Mesothelial cell of epicardium (in vitro differentiated cells): ENCODE measurements around the gene RAD51B. TPM values are rescaled to one million over a fixed set of nuclear protein-coding genes. Genes with fewer than 3 reads are reported as not detected.

ENCODE experiments used
- DNase-seq, 2 experiments: peaks; one replicate each; pipeline ENCODE4 v3.0.0; 2021; ENCODE audit warnings: low spot score in 2 of 2; ENCODE audit not compliant: unreplicated experiment in 2 of 2
- H3K27ac Mint-ChIP-seq: 2 replicates; pipeline ENCODE4 v1.8.0; 2021; ENCODE audit warnings: mixed read lengths
- H3K27me3 Mint-ChIP-seq: 2 replicates; pipeline ENCODE4 v1.8.0; 2021; ENCODE audit warnings: low read depth, mixed read lengths
- H3K36me3 Mint-ChIP-seq: 2 replicates; pipeline ENCODE4 v1.8.0; 2021; ENCODE audit warnings: mixed read lengths
- H3K4me1 Mint-ChIP-seq: 2 replicates; pipeline ENCODE4 v1.8.0; 2021; ENCODE audit warnings: mixed read lengths
- H3K4me3 Mint-ChIP-seq: 2 replicates; pipeline ENCODE4 v1.8.0; 2021; ENCODE audit warnings: mild to moderate bottlenecking, moderate library complexity, mixed read lengths
- H3K9me3 Mint-ChIP-seq: 2 replicates; pipeline ENCODE4 v1.8.0; 2021; ENCODE audit warnings: mixed read lengths
- CTCF ChIP-seq: fragments of 200-600 bp; sonication (generic); IDR thresholded peaks from one replicate; pipeline ENCODE4 v1.5.0; 2021; ENCODE audit warnings: antibody characterized with exemption; ENCODE audit not compliant: unreplicated experiment
- total RNA-seq: library from RNA; stranded (reverse); gene quantifications from 3 replicates; pipeline ENCODE4 v1.2.1, GENCODE V29; 2021

RAD51B gene
- total RNA-seq, 1 donor from 2014 or later = 34.7 TPM

DNA sequence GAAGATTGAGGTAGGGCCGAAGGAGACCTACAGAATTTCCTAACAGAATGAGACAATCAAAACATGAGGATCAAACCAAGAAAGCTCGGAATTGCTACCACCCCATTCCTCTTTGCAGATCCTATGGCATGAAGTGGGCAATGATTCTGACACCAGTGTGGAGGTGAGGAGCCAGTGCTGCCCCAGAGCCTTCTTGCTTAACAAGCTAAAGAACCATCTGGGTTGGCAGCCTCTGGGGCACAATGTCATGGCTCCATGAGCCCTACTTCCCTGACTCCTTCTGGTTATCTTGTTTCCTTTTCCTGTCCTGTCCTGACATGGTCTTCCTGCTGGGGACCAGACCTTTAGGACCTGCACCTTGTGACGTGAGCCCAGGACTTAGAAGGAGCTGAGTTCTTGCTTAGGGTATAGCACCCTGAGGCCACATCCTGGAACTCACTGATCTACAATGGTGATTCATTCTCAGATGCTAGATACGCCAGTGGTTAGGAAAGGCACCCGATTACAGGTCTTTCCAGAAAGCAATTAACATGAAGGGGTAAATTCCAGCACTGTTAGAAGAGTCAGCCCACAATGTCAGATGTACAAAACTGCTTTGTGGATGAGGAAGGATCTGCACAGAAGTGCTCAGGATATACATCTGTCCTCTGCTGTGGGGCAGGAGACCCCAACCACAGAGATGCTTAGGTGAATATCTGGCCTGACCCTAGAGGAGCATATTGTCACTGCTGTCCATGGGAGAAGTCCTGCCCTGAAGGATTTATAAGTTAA lies 649.0 kb downstream of the RAD51B start:
- DNase-seq = no peak
- Mint-ChIP-seq H3K27ac (peak overlapping the region; percentile 14), H3K9me3 (peaks cover 5% of the 10 kb centered on the region), H3K27me3 (no peaks in the 10 kb centered on the region), H3K4me1 (peaks cover 57% of the 10 kb centered on the region), H3K36me3 (no peaks in the 10 kb centered on the region), H3K4me3 (no peak overlapping the region)
- TF ChIP-seq CTCF = no peak

GRCh38 chr14:68469208-68469713 lies 649.7 kb downstream of the RAD51B start:
- Mint-ChIP-seq H3K9me3 (peaks cover under 1% of the 10 kb centered on the region), H3K27ac (no peak overlapping the region), H3K36me3 (no peaks in the 10 kb centered on the region), H3K4me1 (peaks cover 60% of the 10 kb centered on the region), H3K27me3 (no peaks in the 10 kb centered on the region), H3K4me3 (no peak overlapping the region)
- no peak for TF ChIP-seq CTCF
- DNase-seq = no peak

- H3K27me3 Mint-ChIP-seq = no peaks in the 10 kb centered on the region
- H3K4me3 Mint-ChIP-seq = no peak overlapping the region
- peaks cover 57% of the 10 kb centered on the region for H3K4me1 Mint-ChIP-seq
- no peak for TF ChIP-seq CTCF
- no peaks in the 10 kb centered on the region for H3K36me3 Mint-ChIP-seq
- H3K27ac Mint-ChIP-seq = no peak overlapping the region
- no peak for DNase-seq
- H3K9me3 Mint-ChIP-seq = no peaks in the 10 kb centered on the region
Observed at GRCh38 chr14:68470361-68470760, 650.8 kb downstream of the RAD51B start.

GRCh38 chr14:68471029-68471963 lies 651.7 kb downstream of the RAD51B start:
- Mint-ChIP-seq H3K36me3 (no peaks in the 10 kb centered on the region), H3K4me3 (no peak overlapping the region), H3K27me3 (no peaks in the 10 kb centered on the region), H3K27ac (no peak overlapping the region), H3K9me3 (no peaks in the 10 kb centered on the region), H3K4me1 (peaks cover 59% of the 10 kb centered on the region)
- DNase-seq = no peak
- TF ChIP-seq CTCF = no peak

- H3K9me3 Mint-ChIP-seq = no peaks in the 10 kb centered on the region
- H3K4me3 Mint-ChIP-seq = no peak overlapping the region
- H3K27me3 Mint-ChIP-seq = no peaks in the 10 kb centered on the region
- peaks cover 59% of the 10 kb centered on the region for H3K4me1 Mint-ChIP-seq
- no peak for TF ChIP-seq CTCF
- H3K27ac Mint-ChIP-seq = peak overlapping the region; percentile 13
- no peaks in the 10 kb centered on the region for H3K36me3 Mint-ChIP-seq
- no peak for DNase-seq
Observed at GRCh38 chr14:68471964-68472508, 652.5 kb downstream of the RAD51B start.
